Measurements from ENCODE around the gene AP3M1.

DNA sequence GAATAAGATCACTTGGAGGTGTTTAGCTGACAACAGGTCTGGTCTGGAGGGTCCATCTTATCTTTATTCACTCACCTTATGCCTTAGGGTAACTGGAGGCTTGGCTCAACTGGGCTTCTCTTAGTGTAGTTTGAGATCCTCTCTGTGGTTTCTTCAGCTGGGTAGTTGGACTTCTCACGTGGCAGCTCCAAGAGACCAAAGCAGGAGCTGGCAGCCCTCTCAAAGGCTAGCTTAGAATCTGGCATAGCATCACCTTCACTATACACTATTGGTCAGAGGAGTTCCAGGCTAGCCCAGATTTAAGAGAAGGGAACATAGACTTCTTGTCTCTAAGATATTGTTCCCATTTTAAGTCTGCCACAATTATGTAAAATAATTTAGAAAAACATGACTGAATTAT lies 16.8 kb upstream of the AP3M1 start:
- TF ChIP-seq, protein P1, sequence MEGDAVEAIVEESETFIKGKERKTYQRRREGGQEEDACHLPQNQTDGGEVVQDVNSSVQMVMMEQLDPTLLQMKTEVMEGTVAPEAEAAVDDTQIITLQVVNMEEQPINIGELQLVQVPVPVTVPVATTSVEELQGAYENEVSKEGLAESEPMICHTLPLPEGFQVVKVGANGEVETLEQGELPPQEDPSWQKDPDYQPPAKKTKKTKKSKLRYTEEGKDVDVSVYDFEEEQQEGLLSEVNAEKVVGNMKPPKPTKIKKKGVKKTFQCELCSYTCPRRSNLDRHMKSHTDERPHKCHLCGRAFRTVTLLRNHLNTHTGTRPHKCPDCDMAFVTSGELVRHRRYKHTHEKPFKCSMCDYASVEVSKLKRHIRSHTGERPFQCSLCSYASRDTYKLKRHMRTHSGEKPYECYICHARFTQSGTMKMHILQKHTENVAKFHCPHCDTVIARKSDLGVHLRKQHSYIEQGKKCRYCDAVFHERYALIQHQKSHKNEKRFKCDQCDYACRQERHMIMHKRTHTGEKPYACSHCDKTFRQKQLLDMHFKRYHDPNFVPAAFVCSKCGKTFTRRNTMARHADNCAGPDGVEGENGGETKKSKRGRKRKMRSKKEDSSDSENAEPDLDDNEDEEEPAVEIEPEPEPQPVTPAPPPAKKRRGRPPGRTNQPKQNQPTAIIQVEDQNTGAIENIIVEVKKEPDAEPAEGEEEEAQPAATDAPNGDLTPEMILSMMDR (IDR thresholded peaks at IDR 0.05; ENCODE audit: low read length), result no peak
- no peak for TF ChIP-seq EZH2phosphoT487 (IDR thresholded peaks at IDR 0.05; ENCODE audit: low read length)

Measured in MM.1S (cell line).